DLD1 (cell line): ENCODE data around the gene SDK2.

ENCODE experiments used
- in situ Hi-C: cut with HindIII; loops from 2 replicates; pipeline ENCODE4 v1.10.0; 2017; ENCODE audit warnings: low sequenced_read_pairs

SDK2 gene

GRCh38 chr17:73430165-73430680 is 214.0 kb downstream of the SDK2 start:
- in situ Hi-C loops: no loop called here

DNA sequence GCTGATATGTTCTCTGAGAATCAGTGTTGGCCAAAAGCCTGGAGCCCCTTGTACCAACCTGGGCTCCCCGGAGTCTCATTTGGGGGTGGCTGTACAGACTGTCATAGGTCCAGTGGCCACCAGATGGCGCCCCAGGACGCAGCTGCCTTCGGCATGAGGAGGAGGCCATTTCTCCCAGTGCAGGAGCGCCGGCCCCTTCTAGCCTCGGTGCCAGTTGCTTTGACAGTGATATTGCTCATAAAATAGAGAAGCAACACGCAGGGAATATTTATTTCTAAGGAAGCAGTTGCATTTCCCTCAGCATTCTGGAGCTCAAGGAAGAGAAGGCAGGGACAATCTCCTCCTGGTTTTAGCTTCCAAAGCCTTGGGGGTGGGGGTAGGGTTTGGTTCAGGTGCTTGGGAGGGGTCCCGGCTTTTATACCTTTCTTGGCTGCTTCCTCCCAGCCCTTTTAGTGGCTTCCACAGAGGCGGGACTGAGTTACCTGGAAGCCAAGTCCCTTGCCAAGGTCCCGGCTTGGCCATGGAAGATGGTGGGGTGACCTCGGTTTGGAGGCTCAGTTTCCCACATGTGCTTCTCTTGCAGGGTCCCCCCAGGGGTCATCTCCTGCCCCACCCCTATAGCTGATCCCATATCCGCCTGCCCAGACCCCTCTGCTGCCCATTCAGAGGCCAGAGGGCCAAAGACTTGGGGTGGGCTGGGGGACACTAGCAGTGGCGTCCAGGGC is 214.6 kb downstream of the SDK2 start:
- in situ Hi-C loops: no loop called here

GRCh38 chr17:73427198-73427597 is 217.0 kb downstream of the SDK2 start:
- in situ Hi-C loops: no loop called here

GRCh38 chr17:73424571-73424970 is 219.7 kb downstream of the SDK2 start:
- in situ Hi-C loops: no loop called here

- in situ Hi-C loops: no loop called here
Measured at GRCh38 chr17:73423806-73424205, 220.4 kb downstream of the SDK2 start.

DNA sequence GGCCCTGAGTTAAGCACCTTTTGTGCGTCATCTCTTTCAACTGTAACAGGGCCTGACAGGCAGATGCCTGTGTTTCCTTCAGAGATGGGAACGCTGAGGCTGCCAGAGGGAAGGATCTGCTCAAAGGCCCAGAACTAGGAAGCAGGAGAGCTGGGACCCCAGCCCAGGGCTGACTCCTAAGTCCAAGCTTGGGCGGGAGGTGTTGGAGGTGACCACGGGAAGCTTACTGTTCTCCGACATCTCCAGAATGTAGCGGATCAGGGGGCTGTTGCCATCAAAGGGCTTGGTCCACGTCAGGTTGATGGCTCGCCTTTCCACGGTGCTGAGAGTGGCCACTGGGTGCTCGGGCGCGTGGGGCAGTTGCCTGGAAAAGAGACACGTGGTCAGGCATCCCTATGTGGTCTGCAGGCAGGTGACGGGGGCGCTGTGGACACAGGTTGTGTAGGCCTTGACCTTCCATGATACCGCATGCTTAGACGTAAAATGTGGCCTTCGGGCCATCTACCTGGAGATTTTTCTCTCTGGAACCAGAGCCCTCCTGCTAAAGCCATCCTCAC is 221.0 kb downstream of the SDK2 start:
- in situ Hi-C loops: no loop called here

- in situ Hi-C loops: no loop called here
Measured at GRCh38 chr17:73422121-73422520, 222.1 kb downstream of the SDK2 start.

GRCh38 chr17:73420897-73421296 is 223.3 kb downstream of the SDK2 start:
- in situ Hi-C loops: no loop called here

GRCh38 chr17:73419881-73420280 is 224.4 kb downstream of the SDK2 start:
- in situ Hi-C loops: no loop called here

DNA sequence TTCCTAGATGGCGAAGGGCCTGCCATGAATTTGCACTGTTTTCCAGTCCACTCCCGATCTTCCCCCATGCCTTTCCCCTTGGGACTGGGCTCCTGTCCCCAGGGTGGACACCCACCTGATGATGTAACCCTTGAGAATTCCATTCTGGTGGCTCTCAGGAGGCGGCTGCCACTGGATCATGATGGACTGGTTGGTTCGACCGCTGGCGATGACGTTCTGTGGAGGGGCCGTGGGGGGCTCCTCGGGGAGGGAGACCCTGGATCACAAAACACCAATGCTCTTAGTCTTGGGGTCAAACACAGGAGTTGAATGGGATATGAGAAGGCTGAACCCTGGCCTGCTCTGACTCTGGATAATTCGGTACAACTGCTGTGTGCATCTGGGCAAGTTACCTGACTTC is 225.2 kb downstream of the SDK2 start:
- in situ Hi-C loops: no loop called here

GRCh38 chr17:73415782-73416181 is 228.5 kb downstream of the SDK2 start:
- in situ Hi-C loops: no loop called here

DNA sequence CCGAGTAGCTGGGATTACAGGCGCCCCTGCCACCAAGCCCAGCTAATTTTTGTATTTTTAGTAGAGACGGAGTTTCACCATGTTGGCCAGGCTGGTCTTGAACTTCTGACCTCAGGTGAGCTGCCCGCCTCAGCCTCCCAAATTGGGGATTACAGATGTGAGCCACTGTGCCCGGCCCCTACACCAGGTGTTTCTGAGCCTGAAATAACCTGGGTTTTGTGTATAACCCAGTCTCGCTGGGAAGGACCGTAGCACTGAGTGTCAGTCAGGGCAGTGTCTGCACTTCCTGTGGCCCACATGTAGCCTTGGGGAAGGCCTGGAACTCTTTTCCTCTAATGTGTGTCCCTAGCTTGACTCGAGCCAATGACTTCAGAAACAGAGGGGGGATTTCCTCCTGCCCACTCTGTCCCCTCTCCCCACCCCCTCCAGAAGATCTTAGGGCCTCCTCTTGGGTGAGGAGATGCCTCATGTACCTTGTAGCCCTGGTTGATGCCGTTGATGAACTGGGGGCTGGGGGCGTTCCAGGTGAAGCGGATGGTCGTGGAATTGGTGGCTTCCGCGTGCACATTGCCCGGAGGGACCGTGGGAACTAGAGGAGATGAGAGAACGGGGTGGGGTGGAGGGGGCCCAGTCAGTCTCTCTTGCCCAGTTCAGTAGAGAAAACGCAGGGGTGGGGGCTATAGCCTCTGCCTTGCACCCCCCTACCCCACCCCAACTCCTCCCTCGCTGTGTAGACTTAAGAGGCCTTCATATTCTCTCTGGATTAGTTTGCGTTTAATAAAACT is 229.9 kb downstream of the SDK2 start:
- in situ Hi-C loops: no loop called here

GRCh38 chr17:73412914-73413313 is 231.3 kb downstream of the SDK2 start:
- in situ Hi-C loops: no loop called here

- in situ Hi-C loops: no loop called here
Measured at GRCh38 chr17:73411313-73411747, 232.9 kb downstream of the SDK2 start.

DNA sequence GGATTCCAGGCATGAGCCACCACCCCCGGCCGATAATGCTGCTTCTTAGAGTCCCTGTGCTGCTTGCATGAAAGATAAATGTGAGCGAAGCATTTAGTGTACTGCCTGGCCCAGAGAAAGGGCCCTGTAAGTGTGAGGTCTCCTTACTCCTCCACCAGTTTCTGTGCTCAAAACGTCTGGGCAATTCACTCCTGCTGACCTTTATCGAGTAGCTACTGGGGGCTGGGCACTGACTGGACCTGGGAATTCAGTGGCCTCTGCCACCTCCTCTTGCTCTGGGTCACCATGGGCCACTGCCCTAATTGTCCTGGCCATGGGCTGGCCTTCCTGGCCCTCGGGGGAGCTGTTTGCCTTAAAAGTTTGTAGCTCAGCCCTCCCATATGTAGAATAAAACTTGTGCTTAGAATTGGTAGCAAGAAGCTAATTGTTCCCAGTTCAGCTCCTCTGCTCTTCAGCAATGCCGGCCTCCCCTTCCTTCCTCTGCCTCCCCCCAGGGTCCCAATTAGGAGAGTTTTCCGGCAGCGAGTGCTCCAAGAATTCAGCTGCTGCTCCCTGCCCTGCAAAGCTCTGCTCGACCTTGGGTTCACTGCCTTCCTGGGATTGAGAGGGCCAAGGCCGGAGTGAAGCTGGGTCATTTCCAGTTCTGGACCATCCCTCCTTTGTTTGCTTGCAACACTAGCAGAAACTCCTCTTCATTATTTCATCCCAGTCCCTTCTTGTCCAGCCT is 233.5 kb downstream of the SDK2 start:
- in situ Hi-C loops: no loop called here

GRCh38 chr17:73404246-73404645 is 240.0 kb downstream of the SDK2 start:
- in situ Hi-C loops: no loop called here

GRCh38 chr17:73402466-73402865 is 241.8 kb downstream of the SDK2 start:
- in situ Hi-C loops: no loop called here

GRCh38 chr17:73401911-73402310 is 242.3 kb downstream of the SDK2 start:
- in situ Hi-C loops: no loop called here

GRCh38 chr17:73400915-73401545 is 243.2 kb downstream of the SDK2 start:
- in situ Hi-C loops: no loop called here

DNA sequence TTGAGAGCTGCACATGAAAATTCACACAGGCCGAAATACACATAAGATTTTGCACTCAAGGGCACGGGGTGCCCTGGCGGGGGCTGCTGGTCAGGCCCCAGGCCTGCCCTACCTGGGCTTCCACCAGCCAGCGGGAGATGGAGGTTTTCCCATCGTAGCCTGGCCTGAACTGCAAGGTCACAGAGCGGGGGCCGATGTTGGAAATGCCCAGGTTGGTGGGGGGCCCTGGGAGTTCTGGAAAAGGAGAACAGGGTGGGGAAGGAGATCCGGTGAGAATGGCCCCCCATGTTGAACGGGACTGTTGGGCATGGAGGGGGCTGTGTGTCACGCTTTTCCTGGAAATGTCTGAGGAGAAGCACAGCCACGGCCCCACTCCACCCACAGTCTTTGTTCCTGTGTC is 245.2 kb downstream of the SDK2 start:
- in situ Hi-C loops: no loop called here
